ENCODE results near the gene OR52D1. TPM values are rescaled to one million over a fixed set of nuclear protein-coding genes. Genes with fewer than 3 reads are reported as not detected.

Gene OR52D1
- total RNA-seq = not detected in 2 replicates

DNA sequence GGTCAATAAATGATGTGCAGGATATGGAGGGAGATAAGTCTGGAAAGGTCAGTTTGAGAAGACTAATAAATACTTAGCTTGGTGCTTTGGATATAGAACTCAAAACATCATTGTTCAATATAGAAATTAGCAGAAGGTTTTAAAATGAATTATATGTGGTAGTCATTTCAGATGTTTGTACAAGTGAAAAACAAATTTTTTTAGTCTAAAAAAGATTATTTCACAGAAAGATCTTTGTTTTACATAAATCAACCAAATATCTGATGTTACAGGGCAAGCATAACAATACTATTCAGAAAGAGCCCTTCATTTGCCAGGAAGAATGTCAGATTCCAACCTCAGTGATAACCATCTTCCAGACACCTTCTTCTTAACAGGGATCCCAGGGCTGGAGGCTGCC lies at the start of gene OR52D1:
OR52D1 (plus strand) TSS at position 301 of the 400 bp plus-strand sequence; CDS start at position 323, 22 bp downstream.

DNA sequence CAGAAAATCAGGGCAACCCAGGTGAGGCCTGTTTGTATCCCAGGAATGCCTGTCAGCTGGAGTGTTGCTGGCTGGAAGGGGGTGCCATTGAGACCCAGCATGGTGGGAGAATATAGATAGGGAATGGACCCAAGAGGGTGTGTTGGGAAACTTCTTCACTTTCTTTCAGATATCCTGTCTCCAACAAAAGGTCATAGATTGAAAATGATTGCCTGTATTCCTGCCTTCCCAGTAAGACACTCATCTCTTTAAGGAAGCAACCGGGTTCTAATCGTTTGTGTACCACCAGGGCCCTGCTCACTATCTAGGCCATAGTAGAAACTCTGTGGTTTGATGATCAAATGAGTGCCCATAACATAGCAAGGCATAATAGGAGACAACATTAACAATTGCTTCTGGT lies 47.1 kb upstream of the OR52D1 start, which contains the start of gene OR51I1:
OR51I1 (minus strand) TSS at position 101 of the 400 bp plus-strand sequence; CDS start at position 101, 0 bp downstream.

DNA sequence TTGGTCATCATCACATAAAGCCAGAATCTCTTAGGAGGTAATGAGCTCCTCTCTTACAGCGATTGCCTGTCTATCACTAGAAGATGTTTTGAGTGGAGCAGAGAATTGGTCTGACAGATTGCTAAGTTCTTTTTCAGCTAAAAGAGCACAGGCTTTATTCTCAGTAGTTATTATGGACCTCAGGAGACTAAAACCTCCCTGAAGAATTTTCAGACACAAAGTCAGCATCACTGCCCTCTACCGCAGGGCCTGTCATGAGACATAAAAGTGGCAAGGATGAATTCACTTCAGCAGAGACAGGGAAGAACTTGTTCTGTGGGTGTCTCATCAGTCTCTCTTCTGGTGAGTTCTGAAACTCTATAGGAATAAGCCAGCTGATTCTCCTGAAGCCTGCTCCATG lies 39.5 kb upstream of the OR52D1 start, which contains the start of gene OR51I2:
OR51I2 (plus strand) TSS at position 301 of the 400 bp plus-strand sequence. CDS start 4,166 bp downstream, outside the sequence.

DNA sequence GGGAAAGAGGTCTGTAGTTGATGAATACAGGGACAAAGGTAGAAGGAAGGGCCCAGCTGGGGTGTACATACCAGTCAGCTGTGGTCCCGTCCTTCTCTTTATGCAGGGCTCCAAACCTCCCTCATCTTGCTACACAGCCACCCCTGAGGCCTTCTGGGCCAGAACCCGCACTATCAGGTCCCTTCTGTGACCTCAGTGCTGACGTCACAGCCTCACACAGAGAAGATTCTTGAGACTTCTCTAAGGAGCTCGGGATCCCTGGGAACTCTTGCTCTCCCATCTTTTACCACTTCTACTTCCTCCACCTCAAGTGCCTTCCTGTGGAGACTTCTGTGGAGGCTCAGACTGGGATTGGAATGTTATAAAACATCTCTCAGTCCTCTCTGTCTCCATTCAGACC lies 21.3 kb downstream of the OR52D1 start, which contains the start of gene UBQLN3:
UBQLN3 (minus strand) TSS at position 155 of the 400 bp plus-strand sequence. CDS start 399 bp downstream, outside the sequence.

DNA sequence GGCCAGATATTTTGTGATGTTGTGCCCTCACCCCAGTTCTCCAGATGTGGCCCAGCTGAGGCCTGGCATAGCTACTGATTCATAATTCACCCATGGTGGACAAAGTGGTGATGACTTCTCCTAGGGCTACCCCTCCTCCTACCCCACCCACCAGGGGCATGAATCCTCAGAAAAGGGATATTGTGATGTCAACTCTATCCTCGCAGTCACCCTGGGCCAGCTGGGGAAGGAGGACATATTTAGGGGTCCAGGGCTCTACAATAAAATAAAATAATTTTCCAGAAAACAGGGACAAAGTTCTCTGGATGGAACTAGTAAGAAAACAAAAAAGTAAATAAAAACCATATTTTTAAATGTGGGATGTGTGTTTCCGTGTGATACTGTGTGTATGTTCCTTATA lies 28.1 kb downstream of the OR52D1 start, which contains the start of gene UBQLNL:
UBQLNL (minus strand) TSS at position 101 of the 400 bp plus-strand sequence. CDS start 258 bp downstream, outside the sequence.

Other genes with a start within 250 kb of the OR52D1 start
- gene HBG1, start 238.8 kb upstream of the OR52D1 start, total RNA-seq = not detected in 2 replicates
- not detected in 2 replicates for gene HBG2, start 233.9 kb upstream of the OR52D1 start, total RNA-seq
- gene HBE1, start 218.7 kb upstream of the OR52D1 start, total RNA-seq = not detected in 2 replicates
- not detected in 2 replicates for gene OR51B4, start 186.7 kb upstream of the OR52D1 start, total RNA-seq
- gene OR51B2, start 164.4 kb upstream of the OR52D1 start, total RNA-seq = not detected in 2 replicates
- 0.09 TPM in 1 of 2 replicates, not detected in the other for gene OR51B5, start 145.2 kb upstream of the OR52D1 start, total RNA-seq
- gene OR51B6, start 137.2 kb upstream of the OR52D1 start, total RNA-seq = not detected in 2 replicates
- gene OR51M1, start 104.9 kb upstream of the OR52D1 start, total RNA-seq = not detected in 2 replicates
- gene OR51Q1, start 66.6 kb upstream of the OR52D1 start, total RNA-seq = not detected in 2 replicates
- gene OR51I1, start 47.2 kb upstream of the OR52D1 start, total RNA-seq = not detected in 2 replicates
- not detected in 2 replicates for gene OR51I2, start 39.4 kb upstream of the OR52D1 start, total RNA-seq
- gene UBQLN3, start 21.3 kb downstream of the OR52D1 start, total RNA-seq = 0.09 TPM in 1 of 2 replicates, not detected in the other
- gene UBQLNL, start 28.0 kb downstream of the OR52D1 start, total RNA-seq = not detected in 2 replicates
- 0.09 and 0.11 TPM in 2 replicates for gene OR52H1, start 59.9 kb downstream of the OR52D1 start, total RNA-seq
- not detected in 2 replicates for gene OR52B6, start 92.2 kb downstream of the OR52D1 start, total RNA-seq
- gene TRIM6, start 108.0 kb downstream of the OR52D1 start, total RNA-seq = 0.43 and 1.5 TPM in 2 replicates
- gene TRIM34, start 136.3 kb downstream of the OR52D1 start, total RNA-seq = 8.3 and 12.1 TPM in 2 replicates
- gene TRIM5, start 196.4 kb downstream of the OR52D1 start, total RNA-seq = 54.8 and 60.8 TPM in 2 replicates
- 30.5 and 46.6 TPM in 2 replicates for gene TRIM22, start 201.1 kb downstream of the OR52D1 start, total RNA-seq
- gene OR56B1, start 247.8 kb downstream of the OR52D1 start, total RNA-seq = not detected in 2 replicates